ENCODE data around the gene GPR39. TPM values are rescaled to one million over a fixed set of nuclear protein-coding genes. Genes with fewer than 3 reads are reported as not detected.

Gene GPR39
- total RNA-seq, 1 experiment from 2014 or later, result 20.9 TPM

- Histone ChIP-seq H3K4me3 (no peak overlapping the region), H3K79me2 (ENCODE audit: low read depth) (no peaks in the 10 kb centered on the region), H4K20me1 (ENCODE audit: insufficient read depth) (no peaks in the 10 kb centered on the region), H3K9me3 (ENCODE audit: insufficient read depth, low read depth) (no peaks in the 10 kb centered on the region), H3K27me3 (ENCODE audit: insufficient read depth, low read depth) (no peaks in the 10 kb centered on the region), H3K36me3 (ENCODE audit: low read depth) (no peaks in the 10 kb centered on the region), H3K4me1 (replicated peaks; ENCODE audit: insufficient read depth) (peaks cover 1% of the 10 kb centered on the region; the same call in 1 of the 2 replicates), H3K9me2 (ENCODE audit: insufficient read depth) (no peaks in the 10 kb centered on the region), H3K27ac (no peak overlapping the region), H3K4me2 (no peak overlapping the region), H3F3A (ENCODE audit: insufficient read depth, low read depth) (no peaks in the 10 kb centered on the region), H2AFZ (no peak overlapping the region)
- POLR2A ChIA-PET (ENCODE audit: unreplicated experiment), result no interaction called here
- no peak for TF ChIP-seq EZH2 (IDR thresholded peaks at IDR 0.05; ENCODE audit: low read depth)
- TF ChIP-seq, protein P1, sequence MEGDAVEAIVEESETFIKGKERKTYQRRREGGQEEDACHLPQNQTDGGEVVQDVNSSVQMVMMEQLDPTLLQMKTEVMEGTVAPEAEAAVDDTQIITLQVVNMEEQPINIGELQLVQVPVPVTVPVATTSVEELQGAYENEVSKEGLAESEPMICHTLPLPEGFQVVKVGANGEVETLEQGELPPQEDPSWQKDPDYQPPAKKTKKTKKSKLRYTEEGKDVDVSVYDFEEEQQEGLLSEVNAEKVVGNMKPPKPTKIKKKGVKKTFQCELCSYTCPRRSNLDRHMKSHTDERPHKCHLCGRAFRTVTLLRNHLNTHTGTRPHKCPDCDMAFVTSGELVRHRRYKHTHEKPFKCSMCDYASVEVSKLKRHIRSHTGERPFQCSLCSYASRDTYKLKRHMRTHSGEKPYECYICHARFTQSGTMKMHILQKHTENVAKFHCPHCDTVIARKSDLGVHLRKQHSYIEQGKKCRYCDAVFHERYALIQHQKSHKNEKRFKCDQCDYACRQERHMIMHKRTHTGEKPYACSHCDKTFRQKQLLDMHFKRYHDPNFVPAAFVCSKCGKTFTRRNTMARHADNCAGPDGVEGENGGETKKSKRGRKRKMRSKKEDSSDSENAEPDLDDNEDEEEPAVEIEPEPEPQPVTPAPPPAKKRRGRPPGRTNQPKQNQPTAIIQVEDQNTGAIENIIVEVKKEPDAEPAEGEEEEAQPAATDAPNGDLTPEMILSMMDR (conservative IDR thresholded peaks at IDR 0.05), result no peak
- no TSS peak for BruUV-seq (replicated peaks)
- CTCF ChIA-PET, result interaction anchor here (0.6 kb wide), 1 partner anchor 497 kb away, joined by 3 read pairs; no protein-coding TSS in a partner anchor
- intact Hi-C loops (cut with micrococcal nuclease; ENCODE audit: unreplicated experiment), result no loop called here
- no peak for DNase-seq
Measured at GRCh38 chr2:132677661-132678060, 261.1 kb downstream of the GPR39 start.

DNA sequence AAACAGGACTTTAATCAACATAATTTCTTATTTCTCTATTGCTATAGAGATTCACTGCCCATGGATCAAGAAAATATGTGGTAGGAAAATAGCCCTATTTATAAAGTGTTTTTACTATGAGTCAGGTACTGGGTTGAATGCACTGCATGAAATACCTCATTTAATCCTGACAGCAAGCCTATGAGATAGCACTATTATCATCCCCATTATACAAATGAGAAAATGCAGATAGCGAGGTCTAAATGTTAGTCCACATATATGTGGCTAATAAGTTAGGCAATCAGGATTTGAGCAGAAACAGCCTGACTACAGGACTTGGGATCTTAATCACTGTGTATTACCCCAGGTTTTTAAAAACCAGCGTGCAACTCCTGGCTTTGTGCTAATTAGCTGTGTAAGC is 261.9 kb downstream of the GPR39 start:
- intact Hi-C loops (cut with micrococcal nuclease; ENCODE audit: unreplicated experiment), result no loop called here
- DNase-seq, result no peak
- TF ChIP-seq, protein P1 (conservative IDR thresholded peaks at IDR 0.05), result no peak
- TF ChIP-seq EZH2 (IDR thresholded peaks at IDR 0.05; ENCODE audit: low read depth), result no peak
- Histone ChIP-seq H3K36me3 (ENCODE audit: low read depth) (no peaks in the 10 kb centered on the region), H3K4me3 (no peak overlapping the region), H3K27me3 (ENCODE audit: insufficient read depth, low read depth) (no peaks in the 10 kb centered on the region), H2AFZ (no peak overlapping the region), H3K9me3 (ENCODE audit: insufficient read depth, low read depth) (no peaks in the 10 kb centered on the region), H4K20me1 (ENCODE audit: insufficient read depth) (no peaks in the 10 kb centered on the region), H3K27ac (no peak overlapping the region), H3K79me2 (ENCODE audit: low read depth) (no peaks in the 10 kb centered on the region), H3K9me2 (ENCODE audit: insufficient read depth) (no peaks in the 10 kb centered on the region), H3F3A (ENCODE audit: insufficient read depth, low read depth) (no peaks in the 10 kb centered on the region), H3K4me1 (replicated peaks; ENCODE audit: insufficient read depth) (no peaks in the 10 kb centered on the region), H3K4me2 (no peak overlapping the region)
- BruUV-seq (replicated peaks), result no TSS peak
- ChIA-PET POLR2A (ENCODE audit: unreplicated experiment) (no interaction called here), CTCF (no interaction called here)

- no peaks in the 10 kb centered on the region for H3K9me2 ChIP-seq (ENCODE audit: insufficient read depth)
- no peaks in the 10 kb centered on the region for H3F3A ChIP-seq (ENCODE audit: insufficient read depth, low read depth)
- H3K27me3 ChIP-seq (ENCODE audit: insufficient read depth, low read depth), result no peaks in the 10 kb centered on the region
- H3K9me3 ChIP-seq (ENCODE audit: insufficient read depth, low read depth), result no peaks in the 10 kb centered on the region
- CTCF ChIA-PET, result no interaction called here
- no peak overlapping the region for H3K4me3 ChIP-seq
- intact Hi-C loops (cut with micrococcal nuclease; ENCODE audit: unreplicated experiment), result no loop called here
- no peaks in the 10 kb centered on the region for H4K20me1 ChIP-seq (ENCODE audit: insufficient read depth)
- H3K36me3 ChIP-seq (ENCODE audit: low read depth), result no peaks in the 10 kb centered on the region
- no peak overlapping the region for H3K27ac ChIP-seq
- H3K4me1 ChIP-seq (replicated peaks; ENCODE audit: insufficient read depth), result no peaks in the 10 kb centered on the region
- H3K79me2 ChIP-seq (ENCODE audit: low read depth), result no peaks in the 10 kb centered on the region
- H3K4me2 ChIP-seq, result no peak overlapping the region
- POLR2A ChIA-PET (ENCODE audit: unreplicated experiment), result no interaction called here
- no peak overlapping the region for H2AFZ ChIP-seq
- no peak for DNase-seq
- TF ChIP-seq EZH2 (IDR thresholded peaks at IDR 0.05; ENCODE audit: low read depth), result no peak
- TF ChIP-seq, protein P1 (conservative IDR thresholded peaks at IDR 0.05), result no peak
- BruUV-seq (replicated peaks), result no TSS peak
Measured at GRCh38 chr2:132680544-132680943, 263.9 kb downstream of the GPR39 start.
